Muscle of arm (tissue), 12 donors: Measurements from ENCODE around the gene RCAN3. TPM values are rescaled to one million over a fixed set of nuclear protein-coding genes. Genes with fewer than 3 reads are reported as not detected.
"Not testable (repeated sequence)": the region's sequence is repeated elsewhere in the genome, so short reads cannot be mapped to it uniquely, and the experiment has no call there.

ENCODE experiments used
- DNase-seq: peaks from one replicate; pipeline ENCODE4 v3.0.0-alpha.2; 2013
- polyA plus RNA-seq, 12 donors: library from polyadenylated mRNA; unstranded; fragments of 120-200 nt; gene quantifications; one replicate each; pipeline ENCODE4 v1.2.1, GENCODE V29; 2013; ENCODE audit not compliant: insufficient read length in 12 of 12

RCAN3 gene
- polyA plus RNA-seq, 12 donors, result 1.3 to 30.3 (median 2.0) TPM; not detected in 1

GRCh38 chr1:24484199-24484598 is 18.4 kb upstream of the RCAN3 start:
- DNase-seq, result no peak

GRCh38 chr1:24486331-24487065 is 16.1 kb upstream of the RCAN3 start:
- no peak for DNase-seq

GRCh38 chr1:24487455-24487854 is 15.2 kb upstream of the RCAN3 start:
- no peak for DNase-seq

GRCh38 chr1:24488159-24488558 is 14.5 kb upstream of the RCAN3 start:
- not testable (repeated sequence) for DNase-seq

GRCh38 chr1:24489674-24490073 is 13.0 kb upstream of the RCAN3 start:
- DNase-seq, result no peak

GRCh38 chr1:24490101-24490781 is 12.4 kb upstream of the RCAN3 start:
- DNase-seq, result no peak

- no peak for DNase-seq
Measured at GRCh38 chr1:24491577-24492360, 10.9 kb upstream of the RCAN3 start.

- not testable (repeated sequence) for DNase-seq
Measured at GRCh38 chr1:24492935-24493334, 9.7 kb upstream of the RCAN3 start.

GRCh38 chr1:24493785-24494184 is 8.9 kb upstream of the RCAN3 start:
- DNase-seq, result no peak

GRCh38 chr1:24498589-24498988 is 4.0 kb upstream of the RCAN3 start:
- no peak for DNase-seq

- DNase-seq, result no peak
Measured at GRCh38 chr1:24500448-24501048, 2.1 kb upstream of the RCAN3 start.

- DNase-seq, result no peak
Measured at GRCh38 chr1:24501371-24502064, 1.1 kb upstream of the RCAN3 start.

GRCh38 chr1:24502065-24502708 is 449 bp upstream of the RCAN3 start:
- DNase-seq, result peak; percentile 44

- no peak for DNase-seq
Measured at GRCh38 chr1:24503059-24503751, 569 bp downstream of the RCAN3 start.

- no peak for DNase-seq
Measured at GRCh38 chr1:24503870-24504523, 1.4 kb downstream of the RCAN3 start.

- DNase-seq, result no peak
Measured at GRCh38 chr1:24504560-24504959, 1.9 kb downstream of the RCAN3 start.

GRCh38 chr1:24505816-24506215 is 3.2 kb downstream of the RCAN3 start:
- no peak for DNase-seq

- no peak for DNase-seq
Measured at GRCh38 chr1:24506691-24507381, 4.2 kb downstream of the RCAN3 start.

GRCh38 chr1:24507405-24507804 is 4.8 kb downstream of the RCAN3 start:
- DNase-seq, result no peak
